SU-DHL-6 (cell line): Measurements from ENCODE around the gene ARSK.

Experiments used
- H2AFZ ChIP-seq: fragments of 200-600 bp; sonication (generic); 2 replicates; pipeline ENCODE4 v1.6.1; 2014; ENCODE audit warnings: low read depth, mild to moderate bottlenecking, moderate library complexity, mixed read lengths, antibody characterized with exemption, low read length; ENCODE audit not compliant: severe bottlenecking
- H3F3A ChIP-seq: fragments of 200-600 bp; shearing (Covaris generic); 2 replicates; pipeline ENCODE4 v1.6.0; 2016; ENCODE audit warnings: antibody characterized with exemption, mild to moderate bottlenecking; ENCODE audit not compliant: insufficient read depth
- H3K27ac ChIP-seq: fragments of 200-600 bp; sonication (generic); 2 replicates; pipeline ENCODE4 v1.5.1; 2016; ENCODE audit warnings: low read depth, mild to moderate bottlenecking, low read length, moderate library complexity, mixed read lengths
- H3K27me3 ChIP-seq: fragments of 200-600 bp; sonication (generic), shearing (Covaris generic); 2 replicates; pipeline ENCODE4 v1.6.0; 2014; ENCODE audit warnings: mild to moderate bottlenecking, low read length
- H3K36me3 ChIP-seq: fragments of 200-600 bp; sonication (generic); 2 replicates; pipeline ENCODE4 v1.6.1; 2014; ENCODE audit warnings: mild to moderate bottlenecking, low read length, mixed read lengths
- H3K4me2 ChIP-seq: fragments of 300-600, 200-600 bp; shearing (Covaris generic), sonication (generic); 2 replicates; pipeline ENCODE4 v1.6.0; 2014; ENCODE audit warnings: low read length, low read depth, mild to moderate bottlenecking; ENCODE audit not compliant: poor library complexity, severe bottlenecking
- H3K4me3 ChIP-seq: fragments of 200-600 bp; sonication (generic); 2 replicates; pipeline ENCODE4 v1.5.1; 2014; ENCODE audit warnings: antibody characterized with exemption, low read length, mild to moderate bottlenecking, mixed read lengths; ENCODE audit not compliant: insufficient read depth, poor library complexity, severe bottlenecking
- H3K79me2 ChIP-seq: fragments of 200-600 bp; sonication (generic); 2 replicates; pipeline ENCODE4 v1.6.1; 2014; ENCODE audit warnings: mild to moderate bottlenecking, low read length, moderate library complexity; ENCODE audit not compliant: insufficient read depth
- H3K9ac ChIP-seq: fragments of 200-600 bp; sonication (generic); 2 replicates; pipeline ENCODE4 v1.7.0; 2014; ENCODE audit warnings: mild to moderate bottlenecking, low read length
- H3K9me2 ChIP-seq: fragments of 200-600 bp; sonication (generic); replicated peaks from 2 replicates; pipeline ENCODE4 v1.6.1; 2014; ENCODE audit warnings: low read length; ENCODE audit not compliant: insufficient read depth
- H3K9me3 ChIP-seq: fragments of 200-600 bp; sonication (generic); 2 replicates; pipeline ENCODE4 v1.6.1; 2014; ENCODE audit warnings: low read length, mixed read lengths; ENCODE audit not compliant: insufficient read depth
- H4K20me1 ChIP-seq: fragments of 200-600 bp; sonication (generic); 2 replicates; pipeline ENCODE4 v1.6.1; 2014; ENCODE audit warnings: low read depth, mild to moderate bottlenecking, antibody characterized with exemption, low read length, moderate library complexity, mixed read lengths
- EZH2phosphoT487 ChIP-seq: fragments of 200-600 bp; sonication (generic), shearing (Covaris generic); conservative IDR thresholded peaks from 2 replicates; pipeline ENCODE4 v1.6.1; 2018; ENCODE audit warnings: mild to moderate bottlenecking, antibody characterized with exemption, low read length, moderate library complexity, mixed read lengths
- TF ChIP-seq, protein P1 (sequence below): fragments of 200-600 bp; sonication (generic); IDR thresholded peaks from one replicate; pipeline ENCODE4 v1.5.1; 2017; ENCODE audit warnings: antibody characterized with exemption, mild to moderate bottlenecking, low read length, moderate library complexity; ENCODE audit not compliant: insufficient read depth, poor library complexity, severe bottlenecking

Gene ARSK

DNA sequence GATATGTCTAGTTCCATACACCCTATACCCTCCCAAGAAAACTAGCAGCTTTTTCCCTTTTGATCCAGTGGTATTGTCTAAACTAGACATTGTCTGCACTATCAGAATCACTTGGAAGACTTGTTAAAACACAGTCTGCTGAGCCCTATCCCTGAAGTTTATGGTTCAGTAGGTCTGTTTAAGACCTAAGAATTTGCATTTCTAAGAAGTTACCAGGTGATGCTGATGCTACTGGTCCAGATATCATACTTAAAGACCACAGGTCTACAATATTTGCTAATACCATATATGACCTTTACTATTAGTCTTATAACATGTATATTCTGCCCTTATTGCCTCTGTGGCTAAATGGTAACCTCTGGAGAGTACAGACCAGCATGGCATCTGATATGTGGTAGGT is 23.4 kb upstream of the ARSK start:
- Histone ChIP-seq H3K9ac (no peak overlapping the region), H3K27me3 (no peaks in the 10 kb centered on the region), H3K27ac (no peak overlapping the region), H3K9me2 (no peaks in the 10 kb centered on the region), H3K4me2 (no peak overlapping the region), H3K9me3 (no peaks in the 10 kb centered on the region), H3K36me3 (peaks cover 49% of the 10 kb centered on the region), H3K79me2 (peaks cover 9% of the 10 kb centered on the region; the same call in 1 of the 2 replicates), H3K4me3 (no peak overlapping the region), H3F3A (no peaks in the 10 kb centered on the region), H2AFZ (no peak overlapping the region), H4K20me1 (peaks cover 2% of the 10 kb centered on the region; the same call in 1 of the 2 replicates)
- no peak for TF ChIP-seq EZH2phosphoT487
- TF ChIP-seq, protein P1, sequence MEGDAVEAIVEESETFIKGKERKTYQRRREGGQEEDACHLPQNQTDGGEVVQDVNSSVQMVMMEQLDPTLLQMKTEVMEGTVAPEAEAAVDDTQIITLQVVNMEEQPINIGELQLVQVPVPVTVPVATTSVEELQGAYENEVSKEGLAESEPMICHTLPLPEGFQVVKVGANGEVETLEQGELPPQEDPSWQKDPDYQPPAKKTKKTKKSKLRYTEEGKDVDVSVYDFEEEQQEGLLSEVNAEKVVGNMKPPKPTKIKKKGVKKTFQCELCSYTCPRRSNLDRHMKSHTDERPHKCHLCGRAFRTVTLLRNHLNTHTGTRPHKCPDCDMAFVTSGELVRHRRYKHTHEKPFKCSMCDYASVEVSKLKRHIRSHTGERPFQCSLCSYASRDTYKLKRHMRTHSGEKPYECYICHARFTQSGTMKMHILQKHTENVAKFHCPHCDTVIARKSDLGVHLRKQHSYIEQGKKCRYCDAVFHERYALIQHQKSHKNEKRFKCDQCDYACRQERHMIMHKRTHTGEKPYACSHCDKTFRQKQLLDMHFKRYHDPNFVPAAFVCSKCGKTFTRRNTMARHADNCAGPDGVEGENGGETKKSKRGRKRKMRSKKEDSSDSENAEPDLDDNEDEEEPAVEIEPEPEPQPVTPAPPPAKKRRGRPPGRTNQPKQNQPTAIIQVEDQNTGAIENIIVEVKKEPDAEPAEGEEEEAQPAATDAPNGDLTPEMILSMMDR = no peak

DNA sequence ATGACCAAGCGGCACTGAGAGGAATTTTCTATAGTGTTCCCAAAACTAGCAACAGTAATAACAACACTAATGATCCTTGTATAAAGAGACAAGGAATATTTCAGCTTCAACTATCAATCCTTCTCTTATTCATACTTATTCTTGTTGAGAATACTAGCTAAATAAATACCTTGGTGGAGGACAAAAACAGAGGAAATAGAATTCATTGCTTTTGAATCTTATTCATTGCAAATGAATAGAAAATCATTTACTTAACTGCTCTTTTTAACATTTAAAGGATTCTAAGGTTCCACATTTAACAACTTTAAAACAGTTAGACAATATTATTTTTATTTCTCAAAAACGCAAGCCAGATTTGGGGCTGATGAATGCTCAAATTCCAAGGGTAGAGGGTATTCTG is 22.5 kb upstream of the ARSK start:
- peaks cover 52% of the 10 kb centered on the region for H3K36me3 ChIP-seq
- no peak overlapping the region for H3K4me3 ChIP-seq
- peaks cover 9% of the 10 kb centered on the region; the same call in 1 of the 2 replicates for H3K79me2 ChIP-seq
- H3K9me2 ChIP-seq = no peaks in the 10 kb centered on the region
- H3K27me3 ChIP-seq = no peaks in the 10 kb centered on the region
- no peak overlapping the region for H3K9ac ChIP-seq
- no peaks in the 10 kb centered on the region for H3K9me3 ChIP-seq
- no peak overlapping the region for H2AFZ ChIP-seq
- H3K4me2 ChIP-seq = no peak overlapping the region
- peaks cover 5% of the 10 kb centered on the region; the same call in 1 of the 2 replicates for H4K20me1 ChIP-seq
- TF ChIP-seq, protein P1 = no peak
- no peak for TF ChIP-seq EZH2phosphoT487
- no peaks in the 10 kb centered on the region for H3F3A ChIP-seq
- no peak overlapping the region for H3K27ac ChIP-seq

DNA sequence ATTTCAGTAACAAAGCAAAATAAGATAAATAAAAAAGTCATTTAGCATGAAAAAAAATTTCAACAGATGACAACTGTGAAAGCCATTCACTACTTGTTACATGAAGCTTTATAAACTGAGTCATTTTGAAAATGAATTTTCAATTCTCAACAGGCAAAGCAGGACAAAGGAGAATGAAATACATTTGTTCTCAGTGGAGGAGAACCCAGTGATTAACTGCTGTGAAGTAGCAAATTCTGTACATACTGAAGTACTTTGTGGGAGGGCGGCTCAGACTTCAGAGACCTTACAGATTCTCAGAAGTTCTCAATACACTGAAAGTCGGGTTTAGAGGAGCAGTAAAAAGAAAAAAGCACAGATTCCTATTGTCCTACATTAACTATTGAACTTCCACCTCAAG is 21.8 kb upstream of the ARSK start:
- Histone ChIP-seq H3K9me2 (no peaks in the 10 kb centered on the region), H3K27ac (no peak overlapping the region)

More for the DNA sequence above, 21.8 kb upstream of the ARSK start:
- Histone ChIP-seq H3K4me3 (no peak overlapping the region), H3K79me2 (peaks cover 9% of the 10 kb centered on the region; the same call in 1 of the 2 replicates), H3K9me3 (no peaks in the 10 kb centered on the region), H3K27me3 (no peaks in the 10 kb centered on the region), H3K4me2 (no peak overlapping the region), H4K20me1 (peaks cover 5% of the 10 kb centered on the region; the same call in 1 of the 2 replicates), H2AFZ (no peak overlapping the region), H3K36me3 (peaks cover 52% of the 10 kb centered on the region), H3K9ac (no peak overlapping the region), H3F3A (no peaks in the 10 kb centered on the region)
- no peak for TF ChIP-seq EZH2phosphoT487
- TF ChIP-seq, protein P1 = no peak
